ENCODE measurements around the gene PTPRT.

PTPRT gene

GRCh38 chr20:42958367-42959069 is 231.2 kb downstream of the PTPRT start:
- in situ Hi-C loops (cut with MboI; ENCODE audit: low pct_unique_long_range_greater_than_20kb, low sequenced_read_pairs, unreplicated experiment) = no loop called here

DNA sequence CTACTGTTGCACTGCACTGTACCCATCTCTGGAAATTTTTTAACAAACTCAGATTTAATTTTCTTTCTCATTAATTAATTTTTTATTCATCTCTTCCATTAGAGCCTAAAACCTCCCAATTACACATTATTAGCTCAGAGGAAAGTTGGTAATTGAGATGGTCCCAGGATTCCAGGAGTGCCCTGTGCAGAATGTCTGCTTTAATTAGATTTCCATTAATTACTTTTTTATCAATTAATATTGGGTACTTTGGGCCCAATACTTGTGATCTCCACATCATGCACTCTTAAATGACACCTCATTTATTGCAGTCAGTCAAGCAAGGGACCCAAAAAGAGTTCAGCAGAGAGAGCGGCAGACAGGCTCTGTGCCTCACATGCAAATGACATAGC is 232.0 kb downstream of the PTPRT start:
- TF ChIP-seq, protein P1, sequence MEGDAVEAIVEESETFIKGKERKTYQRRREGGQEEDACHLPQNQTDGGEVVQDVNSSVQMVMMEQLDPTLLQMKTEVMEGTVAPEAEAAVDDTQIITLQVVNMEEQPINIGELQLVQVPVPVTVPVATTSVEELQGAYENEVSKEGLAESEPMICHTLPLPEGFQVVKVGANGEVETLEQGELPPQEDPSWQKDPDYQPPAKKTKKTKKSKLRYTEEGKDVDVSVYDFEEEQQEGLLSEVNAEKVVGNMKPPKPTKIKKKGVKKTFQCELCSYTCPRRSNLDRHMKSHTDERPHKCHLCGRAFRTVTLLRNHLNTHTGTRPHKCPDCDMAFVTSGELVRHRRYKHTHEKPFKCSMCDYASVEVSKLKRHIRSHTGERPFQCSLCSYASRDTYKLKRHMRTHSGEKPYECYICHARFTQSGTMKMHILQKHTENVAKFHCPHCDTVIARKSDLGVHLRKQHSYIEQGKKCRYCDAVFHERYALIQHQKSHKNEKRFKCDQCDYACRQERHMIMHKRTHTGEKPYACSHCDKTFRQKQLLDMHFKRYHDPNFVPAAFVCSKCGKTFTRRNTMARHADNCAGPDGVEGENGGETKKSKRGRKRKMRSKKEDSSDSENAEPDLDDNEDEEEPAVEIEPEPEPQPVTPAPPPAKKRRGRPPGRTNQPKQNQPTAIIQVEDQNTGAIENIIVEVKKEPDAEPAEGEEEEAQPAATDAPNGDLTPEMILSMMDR (IDR thresholded peaks at IDR 0.05; ENCODE audit: extremely low read depth, insufficient read depth, missing control alignments) = no peak
- in situ Hi-C loops (cut with MboI; ENCODE audit: low pct_unique_long_range_greater_than_20kb, low sequenced_read_pairs, unreplicated experiment) = no loop called here
- no peak for DNase-seq (ENCODE audit: low spot score)

More at GRCh38 chr20:42958367-42959069, 231.2 kb downstream of the PTPRT start:
- DNase-seq (ENCODE audit: low spot score) = no peak
- TF ChIP-seq, protein P1 (IDR thresholded peaks at IDR 0.05; ENCODE audit: extremely low read depth, insufficient read depth, missing control alignments) = no peak

GRCh38 chr20:42957018-42957703 is 232.5 kb downstream of the PTPRT start:
- no peak for DNase-seq (ENCODE audit: low spot score)
- TF ChIP-seq, protein P1 (IDR thresholded peaks at IDR 0.05; ENCODE audit: extremely low read depth, insufficient read depth, missing control alignments) = no peak
- in situ Hi-C loops (cut with MboI; ENCODE audit: low pct_unique_long_range_greater_than_20kb, low sequenced_read_pairs, unreplicated experiment) = no loop called here

GRCh38 chr20:42955713-42956112 is 234.0 kb downstream of the PTPRT start:
- no peak for DNase-seq (ENCODE audit: low spot score)
- in situ Hi-C loops (cut with MboI; ENCODE audit: low pct_unique_long_range_greater_than_20kb, low sequenced_read_pairs, unreplicated experiment) = no loop called here
- TF ChIP-seq, protein P1 (IDR thresholded peaks at IDR 0.05; ENCODE audit: extremely low read depth, insufficient read depth, missing control alignments) = no peak

DNA sequence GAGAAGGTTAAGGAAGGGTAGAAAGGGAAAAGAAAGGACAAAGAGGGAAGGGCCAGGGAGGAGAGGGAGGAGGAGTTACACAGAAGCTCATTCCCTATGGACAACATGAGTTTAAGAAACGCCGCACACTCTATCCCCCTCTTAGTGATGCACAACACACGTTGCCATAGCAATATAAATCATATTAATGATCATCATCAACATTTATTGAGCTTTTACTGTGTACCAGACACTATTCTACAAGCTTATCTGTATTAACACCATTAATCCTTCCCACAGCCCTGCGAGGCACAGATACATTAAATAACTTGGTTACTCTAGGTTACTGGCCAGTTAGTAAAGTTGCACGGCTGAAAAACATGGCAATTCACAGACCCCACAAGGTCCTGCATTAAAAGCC is 234.8 kb downstream of the PTPRT start:
- no peak for DNase-seq (ENCODE audit: low spot score)
- in situ Hi-C loops (cut with MboI; ENCODE audit: low pct_unique_long_range_greater_than_20kb, low sequenced_read_pairs, unreplicated experiment) = no loop called here
- TF ChIP-seq, protein P1 (IDR thresholded peaks at IDR 0.05; ENCODE audit: extremely low read depth, insufficient read depth, missing control alignments) = no peak

DNA sequence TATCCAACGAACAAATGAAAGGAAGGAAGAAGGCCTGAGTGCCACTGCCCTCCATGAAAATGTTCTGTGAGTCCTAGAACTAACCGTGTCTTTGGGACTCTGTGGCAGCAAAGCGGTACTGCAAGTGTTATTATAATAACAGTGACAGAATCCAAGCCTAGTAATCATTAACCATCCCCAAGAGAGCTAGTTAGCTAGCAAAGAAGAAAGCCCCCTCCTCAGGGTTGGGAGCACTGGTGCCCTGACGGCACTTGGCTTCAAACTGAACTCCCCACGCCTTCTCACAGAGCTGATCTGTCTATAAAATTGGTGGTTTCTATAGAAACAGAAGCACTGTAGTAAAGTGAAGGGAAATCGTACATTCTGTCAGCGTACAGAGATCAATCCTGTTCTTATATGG is 239.8 kb downstream of the PTPRT start:
- in situ Hi-C loops (cut with MboI; ENCODE audit: low pct_unique_long_range_greater_than_20kb, low sequenced_read_pairs, unreplicated experiment) = no loop called here
- TF ChIP-seq, protein P1 (IDR thresholded peaks at IDR 0.05; ENCODE audit: extremely low read depth, insufficient read depth, missing control alignments) = no peak
- DNase-seq (ENCODE audit: low spot score) = no peak

Measured in GM13977 (cell line).